Muscle layer of duodenum (tissue), 2 donors: Measurements from ENCODE around the gene SPATA21.

Experiments
- H3K27ac ChIP-seq: one replicate; pipeline ENCODE4 v1.7.0; 2013; ENCODE audit warnings: mild to moderate bottlenecking, low read length
- H3K27me3 ChIP-seq: one replicate; pipeline ENCODE4 v1.7.0; 2013; ENCODE audit warnings: low read depth, mild to moderate bottlenecking, control low read depth, low read length
- H3K36me3 ChIP-seq, 2 donors: one replicate each; pipeline ENCODE4 v1.7.0; 2013; ENCODE audit warnings: low read length in 2 of 2, control low read depth in 1 of 2, mild to moderate bottlenecking in 1 of 2; ENCODE audit not compliant: insufficient read depth in 2 of 2, control insufficient read depth in 1 of 2
- H3K4me1 ChIP-seq, 2 donors: one replicate each; pipeline ENCODE4 v1.7.0; 2013; ENCODE audit warnings: low read length in 2 of 2, mild to moderate bottlenecking in 2 of 2, control low read depth in 1 of 2, moderate library complexity in 1 of 2; ENCODE audit not compliant: insufficient read depth in 2 of 2, control insufficient read depth in 1 of 2
- H3K4me3 ChIP-seq, 2 donors: one replicate each; pipeline ENCODE4 v1.7.0; 2013; ENCODE audit warnings: low read length in 2 of 2, low read depth in 1 of 2, mild to moderate bottlenecking in 1 of 2
- H3K9me3 ChIP-seq, 2 donors: one replicate each; pipeline ENCODE4 v1.7.0; 2013; ENCODE audit warnings: low read length in 2 of 2, control low read depth in 1 of 2, mild to moderate bottlenecking in 1 of 2; ENCODE audit not compliant: control insufficient read depth in 1 of 2
- donor health status: healthy.

Gene SPATA21

DNA sequence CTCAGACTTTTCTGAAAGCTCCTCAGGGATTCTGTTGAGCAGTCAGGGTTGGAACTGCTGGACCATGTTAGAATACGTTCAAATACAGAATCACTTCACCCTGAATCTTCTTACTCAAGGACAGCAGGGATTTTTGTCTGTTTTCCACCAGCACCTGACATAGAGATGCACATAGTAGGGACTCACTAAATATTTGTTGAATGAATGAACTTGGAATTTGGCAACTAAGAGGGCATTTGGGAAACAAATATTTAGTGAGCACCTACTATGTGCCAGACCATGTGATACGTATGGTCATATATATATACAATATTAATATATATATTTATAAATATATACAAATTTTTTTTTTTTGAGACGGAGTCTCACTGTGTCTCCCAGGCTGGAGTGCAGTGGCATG is 80.4 kb downstream of the SPATA21 start:
- Histone ChIP-seq H3K4me3 (no peak overlapping the region), H3K4me1 (peaks cover 0 to 4% of the 10 kb centered on the region in 2 donors), H3K27ac (no peak overlapping the region), H3K27me3 (no peaks in the 10 kb centered on the region), H3K36me3 (peaks cover 0 to 3% of the 10 kb centered on the region in 2 donors), H3K9me3 (no peaks in the 10 kb centered on the region)

DNA sequence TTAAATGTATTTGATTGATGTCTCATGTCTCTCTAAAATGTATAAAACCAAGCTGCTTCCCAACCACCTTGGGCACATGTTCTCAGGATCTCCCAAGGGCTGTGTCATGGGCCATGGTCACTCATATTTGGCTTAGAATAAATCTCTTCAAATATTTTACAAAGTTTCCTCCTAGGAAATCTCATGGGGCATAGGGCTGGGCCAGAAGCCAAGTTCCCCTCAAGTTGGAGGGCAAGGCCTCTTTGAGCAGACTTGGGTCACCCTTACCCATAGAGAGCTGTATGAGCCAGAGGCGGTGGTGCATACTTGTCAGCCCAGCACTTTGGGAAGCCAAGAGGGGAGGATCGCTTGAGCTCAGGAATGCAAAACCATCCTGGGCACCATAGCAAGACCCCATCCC is 82.6 kb downstream of the SPATA21 start:
- Histone ChIP-seq H3K27me3 (no peaks in the 10 kb centered on the region), H3K36me3 (peaks cover 0 to 11% of the 10 kb centered on the region in 2 donors), H3K27ac (no peak overlapping the region), H3K4me3 (no peak overlapping the region), H3K9me3 (no peaks in the 10 kb centered on the region), H3K4me1 (peaks cover 4 to 16% of the 10 kb centered on the region in 2 donors)

DNA sequence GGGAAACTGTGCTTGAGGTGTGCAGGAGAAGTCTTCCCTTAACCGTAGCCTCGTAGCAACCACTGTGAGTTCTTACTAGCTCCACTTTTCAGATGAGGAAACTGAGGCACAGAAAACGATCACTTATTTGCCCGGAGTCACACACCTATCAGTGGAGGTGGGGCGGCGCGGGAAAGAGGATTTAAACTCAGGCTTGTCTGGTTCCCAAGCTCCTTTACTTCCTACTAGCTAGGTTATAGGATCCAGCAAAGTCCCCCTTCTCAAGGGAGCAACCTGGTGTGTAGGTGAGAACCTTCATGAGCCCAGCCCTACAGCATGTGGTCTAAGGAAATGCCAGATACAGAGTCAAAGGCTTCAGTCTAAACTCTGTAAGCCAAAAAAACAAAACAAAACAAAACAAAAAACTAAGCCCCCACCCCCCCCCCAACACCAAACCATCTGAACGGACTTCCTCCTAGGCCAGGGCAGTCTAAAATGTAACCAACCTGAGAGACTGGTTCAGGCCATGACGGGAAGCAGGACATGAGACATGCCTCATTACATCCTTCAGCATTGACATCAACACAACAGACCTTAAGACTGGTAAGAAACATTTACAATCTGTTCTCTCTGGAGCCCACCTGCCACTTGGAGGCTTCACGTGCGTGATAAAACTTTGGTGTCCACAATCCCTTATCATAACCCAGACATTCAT is 84.2 kb downstream of the SPATA21 start:
- Histone ChIP-seq H3K4me3 (peak overlapping the region; percentile 95 to 97), H3K27ac (peak overlapping the region; percentile 92), H3K36me3 (peaks cover 0 to 11% of the 10 kb centered on the region in 2 donors), H3K9me3 (no peaks in the 10 kb centered on the region), H3K4me1 (peaks cover 4 to 24% of the 10 kb centered on the region in 2 donors), H3K27me3 (no peaks in the 10 kb centered on the region)

DNA sequence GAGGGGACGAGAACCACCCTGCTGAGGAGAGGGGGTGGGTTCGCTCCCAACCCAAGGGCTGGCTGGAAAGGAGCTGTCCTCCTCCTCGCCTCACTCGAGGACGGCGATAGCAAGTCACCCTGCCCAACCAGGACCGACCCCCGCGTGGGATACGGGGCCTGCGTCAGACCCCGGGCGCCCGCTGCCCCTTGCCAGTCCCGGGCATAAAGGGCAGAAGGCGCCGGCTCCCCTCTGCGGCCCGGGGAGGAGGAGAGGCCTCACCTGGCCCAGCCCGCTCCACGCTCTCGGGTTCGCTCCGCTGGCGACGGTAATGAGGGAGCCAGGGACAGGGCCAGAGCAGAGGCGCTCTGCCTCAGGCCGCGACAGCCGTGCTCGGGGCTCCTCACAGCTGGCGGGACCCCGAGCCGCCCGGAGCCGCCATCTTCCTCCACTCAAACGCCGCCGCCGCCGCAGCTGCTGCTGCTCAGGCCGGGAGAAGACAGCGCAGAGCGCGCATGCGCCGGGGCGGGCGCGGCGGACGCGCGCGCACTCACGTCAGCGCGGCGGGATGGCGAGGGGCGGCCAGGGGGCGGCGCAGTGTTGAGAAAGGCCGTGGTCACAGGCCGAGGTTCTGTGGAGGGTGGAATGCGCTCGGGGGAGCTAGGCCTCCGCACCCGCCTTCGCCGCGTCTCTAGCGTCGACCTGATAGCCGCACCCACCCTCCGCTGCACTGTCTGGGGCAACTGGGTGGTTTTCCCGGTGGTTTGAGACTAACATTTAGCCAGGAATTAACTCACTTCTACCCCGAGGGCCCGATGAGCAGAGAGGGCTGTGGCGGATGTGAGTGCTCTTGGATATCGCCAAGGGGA is 85.0 kb downstream of the SPATA21 start, which contains the start of gene FBXO42:
FBXO42 (minus strand) TSS at position 487 of the 848 bp plus-strand sequence. CDS start 37,062 bp downstream, outside the sequence.
- Histone ChIP-seq H3K4me3 (peak within 1 kb of the TSS; percentile 95 to 97), H3K4me1 (peaks cover 4 to 24% of the 10 kb centered on the region in 2 donors), H3K9me3 (no peaks in the 10 kb centered on the region), H3K27me3 (no peaks in the 10 kb centered on the region), H3K27ac (peak within 1 kb of the TSS; percentile 92), H3K36me3 (peaks cover 0 to 11% of the 10 kb centered on the region in 2 donors)

DNA sequence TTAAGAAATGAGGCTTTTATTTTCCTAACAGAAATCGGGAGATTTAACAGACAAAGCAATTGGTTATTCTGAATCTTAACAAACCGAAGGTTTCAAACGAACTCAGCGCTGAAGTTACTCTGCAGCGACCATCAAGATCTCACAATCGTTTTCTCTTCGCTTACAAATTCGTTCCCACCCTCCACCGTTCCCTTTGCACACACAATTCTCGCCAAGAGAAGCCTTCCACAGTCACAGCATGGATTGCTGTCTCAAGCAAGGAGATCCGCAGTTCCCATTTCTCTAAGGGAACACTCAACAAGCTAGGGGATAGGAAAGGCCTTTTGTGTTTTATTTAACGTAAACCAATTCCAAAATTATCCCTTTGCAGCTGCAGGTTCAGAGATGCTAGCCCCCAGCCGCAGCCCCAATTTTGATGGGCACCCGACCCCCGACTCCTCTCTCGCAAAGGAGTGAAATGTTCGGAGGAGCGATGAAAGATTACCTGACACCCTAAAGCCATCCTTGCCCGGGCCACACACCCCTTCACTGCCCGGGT is 85.7 kb downstream of the SPATA21 start:
- no peaks in the 10 kb centered on the region for H3K9me3 ChIP-seq
- H3K4me1 ChIP-seq: peaks cover 4 to 24% of the 10 kb centered on the region in 2 donors
- peak overlapping the region; percentile 92 for H3K27ac ChIP-seq
- no peaks in the 10 kb centered on the region for H3K27me3 ChIP-seq
- H3K36me3 ChIP-seq: peaks cover 0 to 11% of the 10 kb centered on the region in 2 donors
- H3K4me3 ChIP-seq: peak overlapping the region; percentile 95 to 97

DNA sequence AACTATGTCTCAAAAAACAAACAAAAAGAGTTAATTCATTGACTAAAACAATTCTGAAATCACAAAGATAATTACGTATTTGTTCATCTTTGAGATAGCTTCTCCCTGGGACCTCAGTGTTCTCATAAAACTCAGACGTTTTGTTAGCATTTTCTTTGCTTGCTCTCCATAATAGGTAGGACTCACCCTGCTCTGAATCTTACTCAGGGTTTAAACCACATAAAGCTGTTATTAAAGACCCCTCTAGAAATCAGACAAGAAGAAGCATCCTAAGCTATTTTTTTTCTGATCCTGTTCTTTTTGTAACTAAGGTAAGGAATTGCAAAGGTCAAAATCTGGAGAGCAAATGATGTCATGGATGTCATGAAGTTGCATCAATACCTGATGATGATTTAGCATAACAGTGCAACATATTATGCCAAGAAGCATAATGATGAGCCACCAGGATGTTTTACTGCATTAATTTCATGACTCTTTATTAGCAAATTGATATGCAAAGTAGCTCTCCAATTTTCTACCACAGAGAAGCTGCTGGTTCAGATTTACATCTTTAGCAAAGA is 87.3 kb downstream of the SPATA21 start:
- Histone ChIP-seq H3K4me3 (no peak overlapping the region), H3K36me3 (peaks cover 0 to 11% of the 10 kb centered on the region in 2 donors), H3K4me1 (peaks cover 4 to 24% of the 10 kb centered on the region in 2 donors), H3K27me3 (no peaks in the 10 kb centered on the region), H3K27ac (no peak overlapping the region), H3K9me3 (no peaks in the 10 kb centered on the region)
